Measurements from ENCODE around the gene PDLIM3.
"Not testable (repeated sequence)": the region's sequence is repeated elsewhere in the genome, so short reads cannot be mapped to it uniquely, and the experiment has no call there.

The PDLIM3 gene

DNA sequence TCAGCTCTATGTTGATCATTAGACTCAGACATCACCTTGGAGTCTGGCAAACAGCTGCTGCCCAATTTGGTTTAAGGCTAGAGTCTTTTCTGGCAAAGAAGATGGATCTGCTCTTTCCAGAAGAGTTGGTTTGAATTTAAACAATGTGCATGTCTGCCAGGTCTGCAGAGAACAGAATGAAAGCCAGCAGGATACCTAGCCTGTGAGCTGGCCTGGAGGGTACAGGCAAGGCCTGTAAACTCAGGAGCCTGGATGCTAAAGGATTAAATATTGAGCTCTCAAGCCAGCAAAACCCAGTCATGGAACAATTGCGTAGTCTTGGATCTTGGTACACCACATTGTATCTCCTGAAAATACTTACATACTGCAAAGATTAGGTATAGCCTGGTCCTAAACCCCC, 15.6 kb upstream of the PDLIM3 start:
- DNase-seq = no peak

DNA sequence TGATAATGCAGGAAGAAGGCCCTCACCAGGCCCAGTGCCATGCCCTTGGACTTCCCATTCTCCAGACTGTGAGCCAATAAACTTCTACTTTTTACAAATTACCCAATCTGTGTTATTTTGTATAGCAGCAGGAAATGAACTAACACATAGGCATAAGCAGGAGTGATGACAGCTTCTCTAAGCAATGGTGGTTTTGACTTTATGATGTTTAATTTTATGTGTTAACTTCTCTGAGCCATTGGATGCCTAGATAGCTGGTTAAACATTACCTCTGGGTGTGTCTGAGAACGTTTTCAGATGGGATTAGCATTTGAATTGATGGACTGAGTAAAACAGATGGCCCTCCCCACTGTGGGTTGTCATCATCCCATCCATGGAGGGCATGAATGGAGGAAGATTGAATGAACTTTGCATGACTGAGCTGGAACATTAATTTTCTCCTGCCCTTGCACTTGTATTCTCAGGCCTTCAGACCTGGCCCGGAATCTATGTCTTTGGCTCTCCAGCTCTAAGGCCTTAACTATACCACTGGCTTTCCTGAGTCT, 13.9 kb upstream of the PDLIM3 start:
- no peak for DNase-seq

DNA sequence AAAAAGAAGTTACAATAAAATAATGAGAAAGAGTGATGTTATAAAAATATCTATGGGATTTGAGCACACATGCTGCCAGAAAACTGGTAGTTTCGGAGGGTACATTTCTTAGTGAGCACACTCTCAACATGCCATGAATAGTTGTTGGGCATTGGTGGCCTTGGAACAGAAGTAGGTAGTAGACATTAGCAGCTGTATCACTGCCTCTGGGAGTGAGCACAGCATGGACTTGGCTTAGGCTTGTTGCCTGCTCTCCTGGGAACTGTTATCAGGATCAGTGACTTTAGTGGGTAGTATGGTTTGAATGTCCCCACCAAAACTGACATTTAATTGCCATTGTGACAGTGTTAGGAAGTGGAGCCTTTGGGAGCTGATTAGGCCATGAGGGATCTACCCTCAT, 13.3 kb upstream of the PDLIM3 start:
- DNase-seq = no peak

DNA sequence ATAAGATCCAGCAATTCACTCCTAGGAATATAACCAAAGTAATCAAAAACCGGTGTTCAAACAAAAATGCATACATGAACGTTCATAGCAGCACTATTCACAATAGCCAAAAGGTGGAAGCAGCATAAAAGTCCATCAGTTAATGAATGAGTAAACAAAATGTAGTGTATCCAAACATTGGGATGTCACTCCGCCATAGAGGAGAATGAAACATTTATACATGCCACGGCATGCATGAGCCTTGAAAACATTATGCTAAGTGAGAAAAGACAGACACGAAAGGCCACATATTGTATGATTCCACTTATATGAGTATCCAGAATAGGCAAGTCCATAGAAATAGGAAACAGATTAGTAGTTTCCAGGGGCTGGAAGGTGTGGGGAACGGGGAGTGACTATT, 11.0 kb upstream of the PDLIM3 start:
- DNase-seq = no peak

DNA sequence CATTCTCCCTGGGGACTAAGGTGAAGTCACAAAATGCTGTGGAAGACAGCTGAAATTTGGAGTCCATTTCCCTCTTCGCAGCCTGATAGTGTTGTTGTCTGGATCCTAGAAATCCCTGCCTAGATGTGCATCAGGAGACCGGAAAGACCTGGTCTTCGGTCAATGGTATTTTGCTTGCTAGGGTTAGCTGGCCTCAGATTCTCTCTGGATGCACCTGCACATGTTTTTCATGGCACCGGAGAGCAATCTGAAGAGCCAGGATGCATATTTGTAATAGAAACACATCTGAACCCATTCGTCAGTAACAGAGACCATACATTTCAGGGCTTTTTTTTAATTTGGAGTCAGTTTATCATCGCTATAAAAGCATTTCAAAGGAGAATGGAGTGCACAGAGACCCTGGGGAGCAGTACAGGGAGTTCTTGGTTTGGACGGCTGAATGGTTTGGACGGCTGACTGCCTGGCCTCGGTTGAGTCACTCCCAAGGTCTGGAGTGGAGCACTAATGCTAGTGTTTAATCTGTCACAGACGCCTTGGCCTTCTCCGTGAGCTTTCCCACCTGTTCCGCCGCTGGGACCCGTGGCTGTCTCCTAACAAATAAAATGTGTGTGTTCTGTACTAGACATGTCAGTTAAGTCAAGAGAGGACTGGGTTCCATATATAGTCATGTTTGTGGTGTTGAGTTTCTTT, 7.5 kb upstream of the PDLIM3 start:
- no peak for DNase-seq

DNA sequence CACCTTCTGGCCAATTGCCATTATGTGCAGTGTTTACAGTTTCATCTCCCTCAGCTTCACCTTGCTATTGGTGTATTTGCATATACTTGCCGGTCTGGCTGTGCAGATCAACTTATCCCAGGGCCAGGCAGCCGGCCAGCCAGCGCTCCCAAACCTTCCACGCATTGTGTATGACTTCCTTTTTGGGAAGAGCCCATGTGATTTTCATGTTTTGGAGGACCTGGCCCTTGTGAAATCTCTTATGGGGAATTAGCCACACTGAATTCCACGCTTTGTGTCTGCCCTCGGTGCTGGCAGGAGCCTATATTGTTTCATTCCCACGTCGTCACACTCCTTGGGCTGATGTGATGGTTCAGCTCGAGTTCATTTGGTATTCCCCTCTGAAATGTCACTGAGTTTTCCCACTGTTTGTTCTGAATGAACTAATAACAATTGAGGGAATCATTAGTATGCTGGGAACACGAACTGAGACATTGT, 6.0 kb upstream of the PDLIM3 start:
- no peak for DNase-seq

DNA sequence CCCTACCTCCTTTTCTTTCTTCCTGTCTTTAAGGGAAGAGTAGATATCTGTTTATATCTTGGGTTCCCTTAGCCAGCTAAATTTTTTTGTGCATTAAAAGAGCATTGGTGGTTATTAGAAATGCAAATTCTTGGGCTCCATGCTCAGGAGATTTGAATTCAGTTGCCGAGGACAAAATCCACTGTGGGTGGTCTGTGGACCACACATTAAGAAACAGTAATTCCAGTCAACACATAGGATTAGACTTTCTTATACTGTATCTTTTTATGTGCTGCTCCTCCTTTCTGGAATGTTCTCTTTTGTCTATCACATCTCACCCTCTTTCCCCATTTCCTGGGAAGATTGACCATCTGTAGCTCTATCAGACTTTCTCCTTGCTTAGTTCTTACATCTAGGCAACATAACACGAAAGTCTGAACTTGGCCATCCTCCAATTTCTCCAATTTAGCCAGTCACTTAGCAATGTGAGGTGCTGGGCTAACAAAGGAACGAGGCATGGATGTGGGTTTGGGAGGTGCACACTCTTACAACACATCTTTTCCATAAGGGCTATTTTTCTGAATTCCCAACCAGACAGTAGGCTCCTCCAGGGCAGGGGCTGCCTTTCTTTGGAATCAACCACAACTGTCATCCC, 5.3 kb upstream of the PDLIM3 start:
- no peak for DNase-seq

DNA sequence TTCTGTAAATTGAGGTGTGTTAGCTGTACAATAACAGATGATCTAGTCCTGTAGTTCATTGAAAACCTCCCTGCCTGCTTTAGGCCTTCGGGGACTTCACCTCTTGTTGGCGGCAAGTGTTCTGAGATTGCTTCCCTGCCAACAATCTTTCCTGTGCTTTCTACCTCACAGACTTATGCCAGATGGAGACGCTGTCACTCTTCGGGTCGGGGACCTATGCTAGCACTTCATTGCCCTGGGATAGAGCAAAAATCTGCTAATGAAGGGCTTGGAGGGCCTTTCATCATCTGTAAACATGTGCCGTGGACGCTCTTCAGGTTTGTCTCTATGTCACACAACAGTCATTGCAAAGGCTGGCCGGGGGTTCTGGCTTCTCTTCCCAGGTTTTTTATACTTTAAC, 4.7 kb upstream of the PDLIM3 start:
- no peak for DNase-seq

DNA sequence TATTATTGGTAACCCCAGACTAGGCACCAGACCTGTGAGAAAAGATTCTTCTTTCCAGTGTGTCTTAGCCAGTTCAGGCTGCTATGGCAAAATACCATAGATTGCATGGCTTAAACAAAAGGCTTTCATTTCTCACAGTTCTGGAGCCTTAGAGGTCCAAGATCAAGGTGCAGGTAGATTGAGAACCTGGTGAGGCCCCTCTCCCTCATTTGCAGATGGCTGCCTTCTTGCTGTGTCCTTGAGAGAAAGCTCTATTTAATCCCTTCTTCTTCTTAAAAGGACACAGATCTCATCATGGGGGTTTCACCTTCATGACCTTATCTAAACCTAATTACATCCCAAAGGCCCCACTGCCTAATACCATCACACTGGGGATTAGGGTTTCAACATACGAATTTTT, 3.5 kb upstream of the PDLIM3 start:
- DNase-seq = no peak

DNA sequence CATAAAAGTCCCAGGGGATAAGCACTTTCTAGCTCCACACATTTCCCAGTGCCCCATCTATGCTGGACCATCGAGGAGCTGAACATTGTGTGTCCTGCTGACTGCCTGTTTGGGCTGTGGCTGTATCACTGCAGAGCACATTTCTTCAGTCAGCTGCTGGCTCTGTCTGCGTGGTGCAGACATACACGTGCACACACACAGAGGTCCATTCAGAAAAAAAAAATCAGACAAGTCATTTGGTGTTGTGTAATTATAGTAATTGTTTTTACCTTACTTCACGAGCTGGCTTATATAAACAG, 1.1 kb upstream of the PDLIM3 start:
- no peak for DNase-seq

DNA sequence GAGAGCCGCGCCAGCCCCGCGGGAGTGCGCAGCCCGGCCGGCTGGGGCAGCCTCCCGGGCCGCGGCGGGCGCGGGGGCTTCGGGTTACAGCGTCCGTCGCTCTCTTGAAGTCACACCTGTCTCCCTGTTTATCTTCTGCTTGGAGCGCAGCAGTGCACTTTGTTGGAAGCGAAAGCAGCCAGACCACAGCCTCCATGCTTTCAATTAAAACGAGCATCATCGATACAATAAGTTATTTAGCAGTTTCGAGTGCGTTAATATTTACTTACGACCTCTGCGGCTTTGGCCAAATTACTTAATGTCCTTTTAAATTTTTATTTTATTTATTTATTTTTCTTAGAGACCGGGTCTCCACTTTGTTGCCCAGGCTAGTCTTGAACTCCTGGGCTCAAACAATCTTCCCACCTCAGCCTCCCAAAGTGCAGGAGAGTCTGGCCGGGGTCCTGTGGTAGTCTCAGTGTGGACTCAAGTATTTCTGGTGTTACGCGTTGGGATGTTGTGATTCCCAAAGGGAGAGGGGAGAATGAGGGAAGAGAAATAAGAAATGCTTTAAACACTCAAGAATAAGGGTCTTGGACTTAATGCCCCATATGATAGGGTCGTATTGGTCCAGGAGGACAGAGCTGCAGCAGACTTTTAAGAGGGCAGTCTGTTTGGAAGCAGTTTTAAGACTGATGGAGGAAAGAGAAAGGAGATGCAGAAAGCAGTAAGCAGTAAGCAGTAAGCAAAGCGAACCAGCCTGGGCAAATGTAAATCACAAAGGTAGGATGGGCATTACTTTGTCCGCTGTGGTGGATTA, 504 bp upstream of the PDLIM3 start:
- DNase-seq = no peak

DNA sequence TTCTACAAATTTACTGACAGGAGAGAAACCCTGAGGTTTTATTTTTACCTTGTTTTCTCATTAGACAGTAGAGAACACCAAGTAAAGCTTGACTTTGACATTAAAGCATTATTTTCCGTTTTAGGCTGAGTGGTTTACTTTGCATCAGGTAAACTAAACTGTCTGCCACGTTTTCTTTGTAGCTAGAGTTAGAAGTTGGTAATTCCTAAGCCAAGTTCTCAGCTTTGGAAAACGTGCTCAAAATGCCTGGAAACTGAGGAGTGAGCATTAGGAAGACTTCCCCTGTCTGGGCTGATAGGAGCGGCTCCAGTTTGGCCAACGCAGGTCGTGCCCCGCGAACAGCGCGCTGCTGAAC, 819 bp downstream of the PDLIM3 start:
- DNase-seq = no peak

DNA sequence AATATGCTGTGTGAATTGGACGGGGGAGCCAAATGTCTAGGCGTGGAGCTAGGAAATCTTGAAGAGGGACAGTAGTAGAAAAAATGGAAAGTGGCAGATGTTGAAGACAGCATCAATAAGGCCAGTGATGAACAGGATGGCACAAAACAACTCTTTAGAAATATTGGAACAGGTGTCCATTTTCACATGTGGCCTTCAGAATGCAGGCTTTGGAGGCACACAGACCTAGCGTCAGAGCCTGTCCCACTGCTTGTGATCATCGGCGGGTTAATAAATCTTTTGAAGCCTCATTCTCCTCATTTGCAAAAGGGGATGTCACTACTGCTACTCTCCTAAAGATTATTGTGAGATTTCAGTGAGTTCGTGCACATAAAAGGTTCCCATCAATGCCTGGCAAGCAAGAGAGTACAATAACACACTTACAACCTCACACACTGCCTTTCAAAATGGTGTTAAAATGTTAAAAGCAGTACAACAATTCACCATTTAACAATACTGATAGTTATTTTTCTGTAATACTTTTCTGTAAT, 2.4 kb downstream of the PDLIM3 start:
- no peak for DNase-seq

DNA sequence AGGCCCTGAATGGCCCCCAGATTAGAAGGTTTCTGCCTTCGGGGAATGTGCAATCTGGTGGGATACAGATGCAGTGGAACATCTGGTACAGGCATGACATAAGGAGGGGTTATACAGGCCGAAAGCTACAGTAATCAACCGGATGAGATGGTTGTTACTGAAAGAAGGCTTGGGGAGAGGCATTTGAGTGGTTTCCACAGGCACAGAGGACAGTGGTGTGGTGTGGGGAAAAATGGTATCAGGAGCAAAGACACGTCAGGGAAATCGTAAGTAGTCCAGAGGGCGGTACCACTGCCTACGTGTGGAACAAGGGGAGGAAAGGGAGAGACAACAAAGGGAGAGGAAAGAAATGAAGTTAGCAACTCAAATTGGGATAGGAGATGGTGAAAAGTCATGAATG, 3.0 kb downstream of the PDLIM3 start:
- no peak for DNase-seq

DNA sequence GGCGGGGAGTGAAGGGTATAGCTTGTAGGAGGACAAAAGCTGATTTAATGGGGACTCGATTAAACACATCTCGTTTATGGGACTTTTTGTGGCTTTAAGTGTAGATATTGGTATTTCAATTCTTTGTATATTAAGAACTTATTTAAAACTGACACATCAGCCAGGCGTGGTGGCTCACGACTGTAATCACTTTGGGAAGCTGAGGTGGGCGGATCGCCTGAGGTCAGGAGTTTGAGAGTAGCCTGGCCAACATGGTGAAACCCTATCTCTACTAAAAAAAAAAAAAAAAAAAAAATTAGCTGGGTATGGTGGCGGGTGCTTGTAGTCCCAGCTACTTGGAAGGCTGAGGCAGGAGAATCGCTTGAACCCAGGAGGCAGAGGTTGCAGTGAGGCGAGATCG, 3.7 kb downstream of the PDLIM3 start:
- DNase-seq = not testable (repeated sequence)

DNA sequence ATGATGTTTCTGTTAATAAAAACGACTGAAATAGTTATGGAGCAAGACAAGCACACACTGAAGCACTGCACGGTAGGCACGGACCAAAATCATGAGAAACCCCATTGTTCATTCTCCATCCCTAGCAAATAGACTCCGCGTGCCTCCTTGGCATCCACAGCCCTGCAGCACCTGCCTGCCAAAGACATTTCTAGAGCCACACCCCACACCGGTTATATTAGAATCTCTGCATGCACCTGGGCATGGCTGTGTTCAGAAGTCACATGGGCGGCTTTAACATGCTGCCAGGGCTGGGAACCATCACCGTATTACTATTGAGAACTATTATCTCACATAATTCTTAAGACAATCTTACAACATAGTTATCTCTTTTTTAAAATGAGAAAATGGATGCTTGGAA, 5.9 kb downstream of the PDLIM3 start:
- DNase-seq = no peak

DNA sequence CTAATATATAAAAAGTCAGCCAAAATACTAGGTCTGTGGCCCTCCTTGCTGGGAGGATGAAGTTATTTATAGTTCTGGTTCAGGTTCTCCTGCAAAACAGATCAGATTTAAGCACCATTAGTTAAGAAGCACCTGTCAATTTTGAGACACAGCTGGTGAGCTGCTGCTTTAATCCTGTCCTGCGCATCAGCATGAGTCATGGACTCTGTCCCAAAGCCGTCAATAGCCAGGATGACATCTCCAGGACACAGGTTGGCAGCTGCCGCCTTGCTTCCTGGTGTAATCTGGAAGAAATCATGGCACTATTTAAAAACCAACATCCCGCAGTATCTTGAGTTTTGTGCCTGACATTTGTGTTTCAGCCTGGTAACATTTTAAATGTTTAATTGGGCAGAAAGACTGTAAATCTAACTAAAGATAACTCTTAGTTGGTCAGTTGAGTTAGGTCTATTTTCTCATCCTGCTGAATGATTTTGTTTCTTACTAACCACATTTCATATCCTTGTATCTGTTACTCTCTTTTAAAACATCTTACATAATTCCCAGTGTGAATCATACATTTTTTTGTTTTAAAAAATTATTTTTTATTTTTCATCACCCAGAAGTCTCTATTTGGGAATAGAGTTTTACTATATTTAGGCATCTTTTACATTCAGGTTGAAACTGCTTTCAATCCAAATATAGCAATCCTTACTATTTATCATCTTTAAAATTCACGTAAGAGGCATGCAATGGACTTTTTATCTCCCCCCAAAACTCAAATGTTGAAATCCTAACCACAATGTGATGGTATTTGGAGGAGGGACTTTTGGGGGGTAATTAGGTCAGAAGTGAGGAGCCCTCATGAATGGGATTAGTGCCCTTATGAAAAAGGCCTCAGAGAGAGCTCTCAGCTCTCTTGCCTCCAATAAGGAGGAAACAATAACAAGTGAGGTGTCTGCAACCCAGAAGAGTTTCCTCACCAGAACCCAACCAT, 10.1 kb downstream of the PDLIM3 start:
- DNase-seq = no peak

DNA sequence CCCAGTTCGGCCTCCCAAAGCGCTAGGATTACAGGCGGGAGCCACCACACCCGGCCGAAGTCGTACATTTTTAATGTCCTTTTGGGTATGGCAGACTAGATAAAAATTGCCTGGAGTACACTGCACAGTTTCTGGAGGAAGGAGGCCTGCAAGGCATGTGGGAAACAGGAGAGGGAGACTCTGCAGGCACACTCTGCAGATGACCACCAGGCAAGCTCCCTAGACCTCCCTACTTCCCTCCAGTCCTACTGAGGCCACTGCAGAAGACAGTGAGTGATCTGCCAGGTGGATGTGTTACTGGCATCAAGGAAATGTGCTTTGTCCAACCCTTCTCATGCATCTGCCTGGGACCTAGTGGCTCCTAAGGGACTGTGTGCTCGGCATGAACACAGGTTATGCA, 11.4 kb downstream of the PDLIM3 start:
- no peak for DNase-seq

DNA sequence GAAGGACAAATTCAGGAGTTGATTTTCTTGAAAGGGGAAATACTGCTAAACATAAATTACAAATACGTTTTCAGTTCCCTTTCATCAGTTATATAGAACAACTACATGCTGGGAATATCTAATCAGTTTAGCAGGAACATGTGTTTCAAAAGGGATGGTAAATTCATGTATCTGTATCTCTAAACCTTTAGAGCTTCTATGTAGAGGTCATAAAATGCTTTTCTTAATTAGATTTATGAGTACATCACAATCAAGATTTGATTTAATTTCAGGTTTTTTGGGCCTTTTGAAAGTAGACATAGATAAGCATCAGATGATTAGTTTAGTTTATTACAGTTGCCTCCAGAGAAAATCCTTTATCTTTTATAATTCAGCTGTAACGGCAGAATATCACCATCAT, 12.9 kb downstream of the PDLIM3 start:
- DNase-seq = no peak

DNA sequence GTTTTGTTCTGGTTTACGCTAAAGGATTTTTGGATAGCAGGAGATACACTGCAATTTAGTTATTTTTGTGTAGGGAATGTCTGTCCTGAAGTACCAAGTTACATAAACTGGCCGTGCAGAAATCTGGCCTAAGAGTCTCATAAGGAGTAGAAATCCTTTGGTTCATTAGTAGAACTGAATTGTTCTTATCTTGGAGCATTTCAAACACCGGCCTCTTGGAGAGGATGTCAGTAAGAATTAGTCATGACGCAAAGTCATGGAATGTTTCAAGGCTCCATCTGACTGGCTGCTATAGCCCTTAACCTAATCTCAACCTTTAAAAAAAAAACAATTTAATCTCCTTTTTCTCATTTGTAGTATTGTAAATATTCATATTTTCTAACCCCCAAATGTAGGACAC, 15.2 kb downstream of the PDLIM3 start:
- DNase-seq = no peak

DNA sequence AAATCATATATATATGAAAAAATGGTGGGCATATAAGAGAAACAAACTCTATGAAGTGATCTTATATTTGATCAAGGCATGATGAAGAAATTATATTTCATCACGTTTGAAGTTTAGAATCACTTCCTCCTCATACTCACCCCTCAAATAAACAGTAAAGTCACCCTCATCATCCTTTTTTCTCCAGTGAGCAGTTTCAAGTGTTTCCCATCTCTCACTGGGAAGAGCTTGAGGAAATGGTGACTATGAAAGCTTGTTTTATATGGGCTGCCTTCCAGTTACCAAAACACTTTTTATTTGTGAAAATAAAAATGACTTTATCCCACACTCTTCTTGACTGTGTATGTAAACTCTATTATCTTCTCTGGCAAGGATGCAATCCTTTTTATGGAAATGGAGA, 16.8 kb downstream of the PDLIM3 start:
- DNase-seq = no peak

DNA sequence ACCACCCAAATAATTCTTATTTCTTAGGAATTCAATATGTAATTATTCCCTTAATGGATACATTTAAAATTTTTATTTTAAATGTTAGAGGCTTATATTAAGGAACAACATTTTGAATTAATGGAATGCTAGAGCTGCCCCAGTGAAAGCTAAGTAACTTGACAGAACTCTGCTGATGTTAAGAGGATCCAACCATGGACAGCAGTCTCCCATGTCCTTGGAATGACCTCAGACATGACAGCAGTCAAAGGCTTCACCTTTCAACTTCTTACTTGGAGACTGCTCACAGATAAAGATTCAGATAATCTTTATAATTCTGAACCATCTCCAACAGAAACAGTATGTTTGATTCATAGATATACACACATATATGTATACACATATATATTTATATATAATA, 17.2 kb downstream of the PDLIM3 start:
- DNase-seq = no peak

DNA sequence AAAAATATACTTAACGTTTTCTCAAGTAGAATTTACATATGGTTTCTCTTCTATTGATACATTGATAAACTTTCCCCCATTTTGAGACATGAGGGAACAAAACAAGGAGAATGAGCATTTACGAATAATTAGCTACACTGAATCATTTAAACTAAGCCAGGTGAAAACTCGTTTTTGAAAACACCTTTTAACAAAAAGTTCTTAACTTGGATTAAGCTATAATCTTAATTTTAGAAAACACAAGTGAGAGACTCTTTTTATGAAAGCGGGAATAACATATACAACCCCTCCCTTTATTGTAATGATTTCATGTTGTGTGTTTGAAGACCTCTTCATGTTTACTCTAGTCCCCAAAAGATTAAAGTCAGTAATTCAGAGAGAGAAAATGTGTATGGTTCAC, 20.1 kb downstream of the PDLIM3 start:
- no peak for DNase-seq
